HCT116 (cell line): ENCODE results near the gene PKD2L1. TPM values are rescaled to one million over a fixed set of nuclear protein-coding genes. Genes with fewer than 3 reads are reported as not detected.

Experiments
- ATAC-seq: fragments of 200-7000 bp; cut with Tn5 transposase; 2 replicates; pipeline ENCODE4 v1.9.1; 2020; ENCODE audit warnings: mild to moderate bottlenecking, moderate library complexity
- BruUV-seq: library from RNA; stranded (reverse); fragments of 400-500 nt; replicated peaks from 2 replicates; lab custom pipeline; 2021; lab: Mats Ljungman, UMichigan
- CTCF ChIA-PET: fragments of 300-600 bp; sonication (Branson Sonifier 250); formaldehyde crosslinking; loops from one replicate; lab custom pipeline; 2021; ENCODE audit warnings: antibody characterized with exemption; lab: Charles Lee
- POLR2A ChIA-PET: fragments of 300-600, 350-600 bp; sonication (Branson Sonifier 250); formaldehyde crosslinking; loops from one replicate; lab custom pipeline; 2021; ENCODE audit warnings: antibody characterized with exemption; lab: Charles Lee
- RAD21 ChIA-PET, 2 experiments: fragments of 300-600 bp; sonication (Branson Sonifier 250); formaldehyde crosslinking; loops; one replicate each; lab custom pipeline; 2023; ENCODE audit warnings: low total read pairs in 2 of 2; ENCODE audit not compliant: uncharacterized antibody in 2 of 2, unreplicated experiment in 2 of 2, low non-redundant PET in 1 of 2; lab: Charles Lee
- DNase-seq: peaks from one replicate; pipeline ENCODE4 v3.0.0-alpha.2; 2010; ENCODE audit warnings: low read depth, low spot score
- H2AFZ ChIP-seq: fragments of 200-600 bp; shearing (Covaris generic), sonication (generic); 2 replicates; pipeline ENCODE4 v1.6.1; 2017; ENCODE audit warnings: low read depth, mixed run types, mixed read lengths, antibody characterized with exemption, low read length; ENCODE audit not compliant: poor library complexity, severe bottlenecking
- H3K27ac ChIP-seq: 2 replicates; pipeline ENCODE4 v1.5.1; 2012; ENCODE audit warnings: low read depth, low read length
- H3K27me3 ChIP-seq: fragments of 200-600 bp; sonication (generic); 2 replicates; pipeline ENCODE4 v1.6.1; 2016; ENCODE audit warnings: mixed run types, low read length, mixed read lengths; ENCODE audit not compliant: insufficient read depth
- H3K36me3 ChIP-seq, 2 experiments: fragments of 200-500 bp in 1 of 2; fragments of 200-600 bp in 1 of 2; sonication (Bioruptor generic) in 1 of 2; sonication (generic) in 1 of 2; 2 replicates each; pipeline versions ENCODE4 v1.5.1 to v1.6.1; 2014 to 2016; ENCODE audit warnings: low read length in 2 of 2, inconsistent platforms in 1 of 2, mixed read lengths in 1 of 2, mixed run types in 1 of 2; ENCODE audit not compliant: insufficient read depth in 2 of 2, control insufficient read depth in 1 of 2
- H3K4me1 ChIP-seq, 2 experiments: fragments of 200-600 bp in 1 of 2; sonication (generic) in 1 of 2; 2 replicates each; pipeline versions ENCODE4 v1.5.1 to v1.6.1; 2012 to 2017; ENCODE audit warnings: low read length in 2 of 2, inconsistent platforms in 1 of 2, mild to moderate bottlenecking in 1 of 2, mixed read lengths in 1 of 2, mixed run types in 1 of 2, moderate library complexity in 1 of 2; ENCODE audit not compliant: insufficient read depth in 2 of 2, control insufficient read depth in 1 of 2
- H3K4me2 ChIP-seq: fragments of 200-600 bp; sonication (generic); 2 replicates; pipeline ENCODE4 v1.6.1; 2017; ENCODE audit warnings: mixed run types, low read length, mixed read lengths
- H3K4me3 ChIP-seq, 2 experiments: fragments of 200-600 bp in 1 of 2; sonication (generic) in 1 of 2; replicated peaks in 1 of 2; 2 replicates each; pipeline ENCODE4 v1.5.1; 2011 to 2016; ENCODE audit warnings: low read length in 2 of 2, control low read depth in 1 of 2, low read depth in 1 of 2, mild to moderate bottlenecking in 1 of 2, mixed read lengths in 1 of 2, mixed run types in 1 of 2
- H3K79me2 ChIP-seq: fragments of 200-600 bp; sonication (generic); 2 replicates; pipeline ENCODE4 v1.6.1; 2017; ENCODE audit warnings: mild to moderate bottlenecking, mixed run types, low read length, moderate library complexity, mixed read lengths; ENCODE audit not compliant: insufficient read depth
- H3K9ac ChIP-seq: fragments of 200-600 bp; sonication (generic); 2 replicates; pipeline ENCODE4 v1.6.1; 2016; ENCODE audit warnings: low read length, mixed read lengths
- H3K9me2 ChIP-seq: fragments of 200-600 bp; sonication (generic), shearing (Covaris generic); 2 replicates; pipeline ENCODE4 v1.6.1; 2017; ENCODE audit warnings: mixed run types, mild to moderate bottlenecking, moderate library complexity; ENCODE audit not compliant: insufficient read depth
- H3K9me3 ChIP-seq, 2 experiments: fragments of 200-500 bp in 1 of 2; fragments of 200-600 bp in 1 of 2; sonication (Bioruptor generic) in 1 of 2; sonication (generic) in 1 of 2; 2 replicates each; pipeline ENCODE4 v1.6.1; 2014 to 2017; ENCODE audit warnings: low read length in 2 of 2, mixed read lengths in 2 of 2, inconsistent platforms in 1 of 2, low read depth in 1 of 2, mild to moderate bottlenecking in 1 of 2, mixed run types in 1 of 2, moderate library complexity in 1 of 2; ENCODE audit not compliant: control insufficient read depth in 1 of 2, insufficient read depth in 1 of 2
- H4K20me1 ChIP-seq: fragments of 200-600 bp; sonication (generic), shearing (Covaris generic); 2 replicates; pipeline ENCODE4 v1.6.1; 2017; ENCODE audit warnings: mixed run types, mild to moderate bottlenecking, moderate library complexity; ENCODE audit not compliant: insufficient read depth
- CBX3 ChIP-seq: IDR thresholded peaks from 2 replicates; pipeline ENCODE4 v1.6.1; 2012; ENCODE audit warnings: low read depth
- CEBPB ChIP-seq: IDR thresholded peaks from 2 replicates; pipeline ENCODE4 v1.6.1; 2012; ENCODE audit warnings: low read depth
- CTCF ChIP-seq, 3 experiments: fragments of 200-600 bp in 1 of 3; sonication (generic) in 1 of 3; IDR thresholded peaks in 2 of 3; conservative IDR thresholded peaks in 1 of 3; 2 replicates each; pipeline ENCODE4 v1.5.1; 2012 to 2017; ENCODE audit warnings: low read depth in 2 of 3, low read length in 2 of 3, antibody characterized with exemption in 1 of 3, borderline replicate concordance in 1 of 3, control low read depth in 1 of 3, mild to moderate bottlenecking in 1 of 3, mixed read lengths in 1 of 3, mixed run types in 1 of 3, moderate library complexity in 1 of 3; ENCODE audit not compliant: insufficient read depth in 1 of 3
- EGR1 ChIP-seq: IDR thresholded peaks from 2 replicates; pipeline ENCODE4 v1.6.1; 2012; ENCODE audit warnings: low read depth
- ELF1 ChIP-seq: IDR thresholded peaks from 2 replicates; pipeline ENCODE4 v1.6.1; 2012; ENCODE audit warnings: low read depth, borderline replicate concordance
- EZH2 ChIP-seq: fragments of 200-600 bp; sonication (generic); IDR thresholded peaks from 2 replicates; pipeline ENCODE4 v1.6.1; 2017; ENCODE audit warnings: antibody characterized with exemption, mixed run types
- EZH2phosphoT487 ChIP-seq: fragments of 200-600 bp; IDR thresholded peaks from 2 replicates; pipeline ENCODE4 v1.6.1; 2018; ENCODE audit warnings: antibody characterized with exemption, borderline replicate concordance
- FOSL1 ChIP-seq: IDR thresholded peaks from 2 replicates; pipeline ENCODE4 v1.6.1; 2012; ENCODE audit warnings: low read depth
- JUND ChIP-seq: IDR thresholded peaks from 2 replicates; pipeline ENCODE4 v1.6.1; 2012
- POLR2A ChIP-seq: IDR thresholded peaks from 2 replicates; pipeline ENCODE4 v1.7.0; 2011; ENCODE audit warnings: borderline replicate concordance; ENCODE audit not compliant: insufficient read depth, insufficient read length; ENCODE audit errors: extremely low read depth
- SIN3A ChIP-seq: IDR thresholded peaks from 2 replicates; pipeline ENCODE4 v1.6.1; 2012; ENCODE audit warnings: low read depth
- SP1 ChIP-seq: IDR thresholded peaks from 2 replicates; pipeline ENCODE4 v1.6.1; 2012; ENCODE audit warnings: low read depth
- SRF ChIP-seq: IDR thresholded peaks from 2 replicates; pipeline ENCODE4 v1.6.1; 2012; ENCODE audit warnings: low read depth
- TCF7L2 ChIP-seq: IDR thresholded peaks from 2 replicates; pipeline ENCODE4 v1.7.0; 2011; ENCODE audit warnings: borderline replicate concordance, inconsistent platforms; ENCODE audit not compliant: insufficient read depth, insufficient read length; ENCODE audit errors: extremely low read depth
- YY1 ChIP-seq: IDR thresholded peaks from 2 replicates; pipeline ENCODE4 v1.6.1; 2011; ENCODE audit warnings: low read length, low read depth, moderate library complexity, mild to moderate bottlenecking; ENCODE audit not compliant: insufficient replicate concordance; ENCODE audit errors: extremely low read depth
- ZNF274 ChIP-seq: fragments of 200-500 bp; sonication (Bioruptor generic); IDR thresholded peaks from 2 replicates; pipeline ENCODE4 v1.6.1; 2014; ENCODE audit warnings: mild to moderate bottlenecking, low read depth, low read length, inconsistent platforms
- intact Hi-C: fragments of 100-400 bp; cut with micrococcal nuclease; formaldehyde crosslinking; loops from 2 replicates; pipeline ENCODE4 v1.10.0; 2022
- total RNA-seq: library from RNA; stranded (reverse); gene quantifications from one replicate; pipeline ENCODE4 v1.2.1, GENCODE V29; 2021; ENCODE audit not compliant: unreplicated experiment
- TF ChIP-seq, protein P1 (sequence below): IDR thresholded peaks from 2 replicates; pipeline ENCODE4 v1.6.1; 2012
- TF ChIP-seq, protein P2 (sequence below): IDR thresholded peaks from 2 replicates; pipeline ENCODE4 v1.6.1; 2012; ENCODE audit warnings: low read depth

Gene PKD2L1
- total RNA-seq, 1 experiment from 2014 or later: 0.17 TPM

- Histone ChIP-seq H3K27ac (peak within 1 kb of the TSS; percentile 74), H3K4me3 (peak within 1 kb of the TSS; percentile 76 to 94), H3K27me3 (no peaks in the 10 kb centered on the region), H2AFZ (peak within 1 kb of the TSS; percentile 34), H3K36me3 (peaks cover 5 to 15% of the 10 kb centered on the region in 2 experiments; a peak in 2 of 4 replicates), H3K9me2 (no peaks in the 10 kb centered on the region), H4K20me1 (no peaks in the 10 kb centered on the region), H3K9ac (peak within 1 kb of the TSS; percentile 89), H3K79me2 (peaks cover 48% of the 10 kb centered on the region), H3K4me2 (peak within 1 kb of the TSS; percentile 82), H3K9me3 (no peaks in the 10 kb centered on the region), H3K4me1 (peaks cover 13 to 18% of the 10 kb centered on the region in 2 experiments; a peak in 3 of 4 replicates)
- intact Hi-C loops: no loop called here
- BruUV-seq: no TSS peak
- ChIA-PET RAD21 (interaction anchor here in 1 of 2 experiments (0.7 kb wide), 1 partner anchor 100 kb away, joined by 3 read pairs; no protein-coding TSS in a partner anchor), CTCF (interaction anchor here (0.6 to 1.3 kb wide), 4 partner anchors 17 to 249 kb away, joined by 3 to 4 read pairs (median 3); partner anchors contain the start of gene HIF1AN), POLR2A (no interaction called here)
- peak; percentile 75 for DNase-seq
- ATAC-seq: peak; percentile 94
- TF ChIP-seq SP1 (no peak; the same call in 1 of the 2 replicates), ELF1 (no peak; the same call in 1 of the 2 replicates), CTCF (IDR thresholded peaks at IDR 0.05 in 2 of 3, conservative IDR thresholded peaks at IDR 0.05 in 1 of 3; ENCODE audit: borderline replicate concordance in 1 of 3, insufficient read depth in 1 of 3, low read depth in 2 of 3, low read length in 2 of 3) (no peak), SIN3A (peak; percentile 98), YY1 (peak; percentile 93), ZNF274 (no peak), FOSL1 (no peak), EZH2phosphoT487 (no peak), JUND (no peak), EGR1 (peak; percentile 78), EZH2 (no peak), CEBPB (no peak), SRF (no peak), TCF7L2 (no peak), POLR2A (peak; percentile 88), CBX3 (no peak)
- TF ChIP-seq, protein P1, sequence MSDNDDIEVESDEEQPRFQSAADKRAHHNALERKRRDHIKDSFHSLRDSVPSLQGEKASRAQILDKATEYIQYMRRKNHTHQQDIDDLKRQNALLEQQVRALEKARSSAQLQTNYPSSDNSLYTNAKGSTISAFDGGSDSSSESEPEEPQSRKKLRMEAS: peak; percentile 75
- TF ChIP-seq, protein P2, sequence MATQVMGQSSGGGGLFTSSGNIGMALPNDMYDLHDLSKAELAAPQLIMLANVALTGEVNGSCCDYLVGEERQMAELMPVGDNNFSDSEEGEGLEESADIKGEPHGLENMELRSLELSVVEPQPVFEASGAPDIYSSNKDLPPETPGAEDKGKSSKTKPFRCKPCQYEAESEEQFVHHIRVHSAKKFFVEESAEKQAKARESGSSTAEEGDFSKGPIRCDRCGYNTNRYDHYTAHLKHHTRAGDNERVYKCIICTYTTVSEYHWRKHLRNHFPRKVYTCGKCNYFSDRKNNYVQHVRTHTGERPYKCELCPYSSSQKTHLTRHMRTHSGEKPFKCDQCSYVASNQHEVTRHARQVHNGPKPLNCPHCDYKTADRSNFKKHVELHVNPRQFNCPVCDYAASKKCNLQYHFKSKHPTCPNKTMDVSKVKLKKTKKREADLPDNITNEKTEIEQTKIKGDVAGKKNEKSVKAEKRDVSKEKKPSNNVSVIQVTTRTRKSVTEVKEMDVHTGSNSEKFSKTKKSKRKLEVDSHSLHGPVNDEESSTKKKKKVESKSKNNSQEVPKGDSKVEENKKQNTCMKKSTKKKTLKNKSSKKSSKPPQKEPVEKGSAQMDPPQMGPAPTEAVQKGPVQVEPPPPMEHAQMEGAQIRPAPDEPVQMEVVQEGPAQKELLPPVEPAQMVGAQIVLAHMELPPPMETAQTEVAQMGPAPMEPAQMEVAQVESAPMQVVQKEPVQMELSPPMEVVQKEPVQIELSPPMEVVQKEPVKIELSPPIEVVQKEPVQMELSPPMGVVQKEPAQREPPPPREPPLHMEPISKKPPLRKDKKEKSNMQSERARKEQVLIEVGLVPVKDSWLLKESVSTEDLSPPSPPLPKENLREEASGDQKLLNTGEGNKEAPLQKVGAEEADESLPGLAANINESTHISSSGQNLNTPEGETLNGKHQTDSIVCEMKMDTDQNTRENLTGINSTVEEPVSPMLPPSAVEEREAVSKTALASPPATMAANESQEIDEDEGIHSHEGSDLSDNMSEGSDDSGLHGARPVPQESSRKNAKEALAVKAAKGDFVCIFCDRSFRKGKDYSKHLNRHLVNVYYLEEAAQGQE: no peak
Observed at GRCh38 chr10:100286051-100287033, 43.7 kb downstream of the PKD2L1 start, which contains the start of gene BLOC1S2. TSS of gene BLOC1S2 (minus strand) at chr10:100286680. CDS start at chr10:100286659, 21 bp downstream.
